Stimulated activated naive B cell treated with anti-CD40 and anti-IgM and Interleukin-4, amounts not matched to agents 10 μg/mL and 1 μg/mL and 100 μg/mL, for 72 hours (primary cell): ENCODE measurements around the gene TIMM23.
"Not testable (repeated sequence)": the region's sequence is repeated elsewhere in the genome, so short reads cannot be mapped to it uniquely, and the experiment has no call there.

ENCODE experiments used
- ATAC-seq, 2 donors: fragments of 150-1000 bp; cut with Tn5 transposase; replicated peaks; 2 replicates each; pipeline ENCODE4 v1.10.0; 2021; ENCODE audit warnings: moderate library complexity in 1 of 2
- DNase-seq: peaks from one replicate; pipeline ENCODE4 v3.0.0; 2021
- H3K27ac Mint-ChIP-seq: one replicate; pipeline ENCODE4 v1.8.0; 2022; ENCODE audit warnings: mild to moderate bottlenecking, mixed read lengths
- H3K27me3 Mint-ChIP-seq, 2 donors: one replicate each; pipeline ENCODE4 v1.8.0; 2022; ENCODE audit warnings: mixed read lengths in 2 of 2
- H3K36me3 Mint-ChIP-seq, 2 donors: one replicate each; pipeline ENCODE4 v1.8.0; 2022; ENCODE audit warnings: mixed read lengths in 2 of 2, mild to moderate bottlenecking in 1 of 2
- H3K4me1 Mint-ChIP-seq, 2 donors: one replicate each; pipeline ENCODE4 v1.8.0; 2022; ENCODE audit warnings: mixed read lengths in 2 of 2, mild to moderate bottlenecking in 1 of 2
- H3K4me3 Mint-ChIP-seq, 2 donors: one replicate each; pipeline ENCODE4 v1.8.0; 2022; ENCODE audit warnings: mild to moderate bottlenecking in 2 of 2, mixed read lengths in 2 of 2, moderate library complexity in 1 of 2
- H3K9me3 Mint-ChIP-seq, 2 donors: one replicate each; pipeline ENCODE4 v1.8.0; 2022; ENCODE audit warnings: mixed read lengths in 2 of 2, mild to moderate bottlenecking in 1 of 2

Gene TIMM23

DNA sequence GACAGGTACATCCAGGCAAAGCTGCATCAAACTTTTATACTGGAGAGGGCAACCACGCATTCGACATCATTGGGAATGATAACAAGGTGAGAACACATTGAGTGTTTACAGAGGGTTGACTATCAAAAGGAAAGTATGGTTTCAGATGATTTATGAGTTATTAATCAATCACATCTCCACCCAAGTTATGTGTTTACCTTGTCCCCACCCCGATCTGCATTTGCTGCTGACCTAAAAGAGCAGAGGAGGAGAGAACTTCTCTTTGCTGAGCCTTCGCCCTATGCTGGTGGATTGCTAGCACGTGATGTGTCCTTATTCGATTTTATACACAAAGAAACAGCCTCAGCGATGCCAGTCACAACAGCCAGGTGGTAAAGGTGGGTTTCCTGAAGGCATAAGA is 74.0 kb downstream of the TIMM23 start, which contains the start of gene MSMB:
TSS of gene MSMB (minus strand) at position 9 of the 400 bp plus-strand sequence. CDS start 32 bp downstream, outside the sequence.
- Mint-ChIP-seq H3K36me3 (no peaks in the 10 kb centered on the region), H3K27me3 (peaks cover 3 to 7% of the 10 kb centered on the region in 2 donors), H3K4me1 (peaks cover 0 to under 1% of the 10 kb centered on the region in 2 donors), H3K4me3 (no peak within 1 kb of the TSS), H3K9me3 (no peaks in the 10 kb centered on the region), H3K27ac (no peak within 1 kb of the TSS)
- no peak for ATAC-seq
- no peak for DNase-seq

DNA sequence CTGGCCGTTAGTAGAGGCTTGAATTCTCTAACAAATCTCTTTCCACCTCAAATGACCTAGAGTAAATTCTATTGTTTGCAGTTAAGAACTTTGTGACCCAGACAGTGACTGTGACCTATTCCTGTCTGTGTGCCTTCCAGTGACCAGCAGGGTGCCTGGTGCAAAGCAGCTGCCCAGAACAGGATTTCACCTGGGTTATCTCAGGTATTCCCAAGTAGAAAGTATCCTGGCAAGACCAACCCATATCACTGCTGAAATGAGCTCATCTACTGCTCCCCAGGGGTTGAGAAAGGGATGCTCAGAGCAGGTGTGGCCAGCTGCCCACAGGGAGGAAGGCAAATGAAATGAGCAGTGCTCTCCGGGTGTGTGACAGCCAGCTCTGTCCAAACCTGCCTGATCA is 75.9 kb downstream of the TIMM23 start:
- no peak for ATAC-seq
- no peaks in the 10 kb centered on the region for H3K9me3 Mint-ChIP-seq
- no peak overlapping the region for H3K4me3 Mint-ChIP-seq
- no peak for DNase-seq
- H3K27ac Mint-ChIP-seq, result no peak overlapping the region
- no peaks in the 10 kb centered on the region for H3K36me3 Mint-ChIP-seq
- H3K27me3 Mint-ChIP-seq, result peaks cover 7 to 12% of the 10 kb centered on the region in 2 donors
- H3K4me1 Mint-ChIP-seq, result peaks cover 0 to 1% of the 10 kb centered on the region in 2 donors

DNA sequence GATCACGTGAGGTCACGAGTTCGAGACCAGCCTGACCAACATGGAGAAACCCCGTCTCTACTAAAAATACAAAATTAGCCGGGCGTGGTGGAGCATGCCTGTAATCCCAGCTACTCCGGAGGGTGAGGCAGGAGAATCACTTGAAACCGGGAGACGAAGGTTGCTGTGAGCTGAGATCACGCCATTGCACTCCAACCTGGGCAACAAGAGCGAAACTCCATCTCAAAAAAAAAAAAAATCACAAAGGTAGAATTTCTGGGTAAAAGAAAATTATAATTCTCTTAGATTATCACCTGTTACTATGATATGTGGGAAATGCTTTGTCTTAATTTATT is 77.2 kb downstream of the TIMM23 start:
- H3K4me1 Mint-ChIP-seq, H3K9me3 Mint-ChIP-seq, H3K27ac Mint-ChIP-seq, DNase-seq, H3K4me3 Mint-ChIP-seq, ATAC-seq, H3K36me3 Mint-ChIP-seq: not testable (repeated sequence)
- H3K27me3 Mint-ChIP-seq, result peaks cover 7 to 12% of the 10 kb centered on the region in 2 donors

DNA sequence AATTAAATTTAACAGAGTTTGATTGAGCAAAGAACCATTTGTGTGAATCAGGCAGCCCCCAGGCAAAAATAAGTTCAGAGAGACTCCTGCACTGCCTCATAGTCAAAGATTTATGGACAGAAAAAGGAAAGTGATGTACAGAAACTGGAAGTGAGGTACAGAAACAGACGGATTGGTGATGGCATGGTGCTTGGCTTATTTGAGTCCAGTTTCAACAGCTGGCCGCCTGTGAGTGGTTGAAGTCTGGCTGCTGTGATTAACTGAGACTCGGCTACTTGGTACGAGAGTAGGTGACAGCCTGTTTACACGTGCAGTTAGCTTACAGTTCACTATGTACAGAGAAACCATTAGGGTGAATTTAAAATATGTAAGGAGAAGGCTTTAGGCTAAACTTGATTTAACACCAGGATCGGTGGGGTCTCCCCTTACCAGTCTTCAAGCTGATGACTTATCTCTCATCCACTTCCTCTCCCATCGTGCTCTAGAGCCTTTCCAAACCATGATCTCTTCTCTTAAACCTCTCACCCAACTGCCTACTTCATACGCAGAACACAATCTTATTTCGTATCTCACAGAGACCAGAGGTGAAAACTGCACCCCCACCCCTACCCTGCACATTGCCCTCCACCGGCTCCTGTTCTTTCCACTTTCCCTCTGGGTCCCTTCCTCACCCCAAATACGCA is 78.8 kb downstream of the TIMM23 start:
- DNase-seq (no peak), ATAC-seq (no peak)
- Mint-ChIP-seq H3K9me3 (no peaks in the 10 kb centered on the region), H3K4me3 (no peak overlapping the region), H3K4me1 (peaks cover 0 to 1% of the 10 kb centered on the region in 2 donors), H3K27me3 (peaks cover 10 to 12% of the 10 kb centered on the region in 2 donors), H3K36me3 (no peaks in the 10 kb centered on the region), H3K27ac (no peak overlapping the region)

DNA sequence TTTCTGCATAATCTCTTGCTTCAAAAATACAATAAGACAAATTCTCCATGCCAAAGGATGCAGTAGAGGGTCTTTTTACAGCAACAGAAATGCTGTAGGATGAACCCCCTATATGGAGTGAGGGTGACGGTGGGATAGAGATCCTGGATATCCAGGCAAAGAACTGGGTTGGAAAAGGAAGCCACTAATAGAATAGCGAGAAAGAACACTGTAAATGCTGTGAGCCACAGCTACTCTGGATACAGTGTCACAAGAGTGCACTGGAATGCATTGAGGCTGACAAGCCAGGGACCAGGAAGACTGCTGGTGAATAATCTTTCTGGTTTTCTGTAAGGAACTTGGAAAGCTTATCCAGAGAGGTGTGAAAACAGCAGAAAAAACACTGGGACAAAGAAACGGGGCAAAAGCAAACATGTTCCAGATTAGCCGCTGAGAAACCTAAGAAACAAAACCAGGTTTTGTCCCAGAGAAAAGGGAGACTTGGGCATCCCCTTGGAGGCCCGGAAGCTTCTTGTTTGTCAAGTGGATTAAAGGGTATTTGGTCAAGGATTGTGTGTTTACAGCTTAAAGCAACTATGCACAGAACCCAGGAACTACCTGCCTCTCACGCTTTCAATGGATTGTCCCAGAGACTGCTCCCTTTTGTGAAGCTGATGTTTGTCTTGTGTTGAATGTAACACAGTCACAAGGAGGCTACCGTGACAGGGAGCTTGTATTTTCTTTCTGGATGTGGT is 79.9 kb downstream of the TIMM23 start:
- Mint-ChIP-seq H3K27ac (no peak overlapping the region), H3K4me1 (peaks cover 0 to 1% of the 10 kb centered on the region in 2 donors), H3K27me3 (peaks cover 10 to 12% of the 10 kb centered on the region in 2 donors), H3K36me3 (peaks cover 3 to 4% of the 10 kb centered on the region in 2 donors), H3K9me3 (peaks cover 3 to 4% of the 10 kb centered on the region in 2 donors), H3K4me3 (no peak overlapping the region)
- ATAC-seq, result no peak
- no peak for DNase-seq

DNA sequence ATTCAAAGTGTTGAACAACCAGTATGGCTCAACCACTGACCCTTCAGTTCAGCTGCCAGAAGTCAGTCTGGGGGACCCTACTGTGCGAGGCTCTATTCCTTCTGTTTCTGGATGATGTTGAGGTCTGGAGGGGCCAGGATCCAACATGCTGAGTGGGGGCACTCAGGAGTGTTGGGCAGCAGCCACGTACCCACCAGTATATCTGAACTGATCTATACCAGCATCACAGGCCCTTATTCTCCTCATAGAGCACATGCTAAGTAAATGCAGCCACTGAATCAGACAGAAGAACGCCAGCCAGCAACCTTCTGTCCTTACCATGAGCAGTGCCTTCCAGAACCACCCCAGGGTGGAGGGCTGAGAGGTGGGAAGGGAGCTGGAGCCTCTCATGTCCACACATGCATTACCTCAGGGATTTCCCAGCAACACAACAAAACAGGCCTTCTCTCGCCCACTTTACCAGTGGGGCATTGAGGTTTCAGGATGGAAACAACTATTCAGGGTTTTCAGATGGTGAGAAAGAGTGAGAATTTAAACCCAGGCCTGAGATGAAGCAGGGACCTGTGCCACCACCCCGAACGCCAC is 80.6 kb downstream of the TIMM23 start:
- H3K4me1 Mint-ChIP-seq, result peaks cover 0 to 1% of the 10 kb centered on the region in 2 donors
- H3K27me3 Mint-ChIP-seq, result peaks cover 12 to 13% of the 10 kb centered on the region in 2 donors
- H3K9me3 Mint-ChIP-seq, result peaks cover 4 to 5% of the 10 kb centered on the region in 2 donors
- DNase-seq (no peak), ATAC-seq (no peak)
- no peak overlapping the region for H3K27ac Mint-ChIP-seq
- H3K4me3 Mint-ChIP-seq, result no peak overlapping the region
- peaks cover 3 to 7% of the 10 kb centered on the region in 2 donors for H3K36me3 Mint-ChIP-seq
